Stomach (tissue), 9 donors: ENCODE results near the gene RALGAPB. TPM values are rescaled to one million over a fixed set of nuclear protein-coding genes. Genes with fewer than 3 reads are reported as not detected.

Experiments used
- DNase-seq, 2 donors: peaks; one replicate each; pipeline versions ENCODE4 v3.0.0 to v3.0.0-alpha.2; 2013 to 2019
- H3K27ac ChIP-seq, 5 donors: fragments of 200-600 bp in 4 of 5; sonication (generic) in 4 of 5; one replicate each; pipeline ENCODE4 v1.5.1; 2013 to 2019; ENCODE audit warnings: mild to moderate bottlenecking in 1 of 5, moderate library complexity in 1 of 5
- H3K27me3 ChIP-seq, 3 donors: fragments of 200-600 bp; sonication (generic); one replicate each; pipeline ENCODE4 v1.5.1; 2017 to 2019; ENCODE audit warnings: mixed run types in 1 of 3
- H3K36me3 ChIP-seq, 4 donors: fragments of 200-600 bp; sonication (generic); 1 replicate in 3 of 4; 2 replicates in 1 of 4; pipeline ENCODE4 v1.5.1; 2016 to 2019
- H3K4me1 ChIP-seq, 4 donors: fragments of 200-600 bp; sonication (generic); one replicate each; pipeline ENCODE4 v1.5.1; 2016 to 2019
- H3K4me3 ChIP-seq, 4 donors: fragments of 200-600 bp; sonication (generic) in 3 of 4; one replicate each; pipeline ENCODE4 v1.5.1; 2016 to 2019; ENCODE audit warnings: mild to moderate bottlenecking in 1 of 4
- H3K9me3 ChIP-seq, 4 donors: fragments of 200-600 bp; sonication (generic); one replicate each; pipeline ENCODE4 v1.5.1; 2016 to 2019
- EP300 ChIP-seq: sonication (generic); formaldehyde crosslinking; IDR thresholded peaks from one replicate; pipeline ENCODE4 v1.6.1; 2017; ENCODE audit warnings: antibody characterized with exemption
- POLR2A ChIP-seq, 4 donors: fragments of 450-650 bp; IDR thresholded peaks; one replicate each; pipeline ENCODE4 v1.6.1; 2016; ENCODE audit warnings: antibody characterized with exemption in 4 of 4, control low read depth in 2 of 4, mild to moderate bottlenecking in 1 of 4, moderate library complexity in 1 of 4
- POLR2AphosphoS5 ChIP-seq, 3 donors: sonication (generic); formaldehyde crosslinking; IDR thresholded peaks; one replicate each; pipeline ENCODE4 v1.6.1; 2016; ENCODE audit warnings: antibody characterized with exemption in 3 of 3
- WGBS, 5 donors: extraction: QIAGEN DNeasy Blood & Tissue Kit in 3 of 5; methylation state at CpG; one replicate each; pipeline versions ENCODE4 v1.1.5 to v1.1.7; 2013 to 2018; 5-methylcytosine and 5-hydroxymethylcytosine counted together
- intact Hi-C: fragments of 100-400 bp; cut with DNase I; formaldehyde crosslinking; loops from one replicate; pipeline ENCODE4 v1.15.1; 2023; ENCODE audit warnings: low total_unique reads
- polyA plus RNA-seq, 3 donors: library from polyadenylated mRNA; stranded (reverse); fragments of 200-250 nt; gene quantifications; one replicate each; pipeline ENCODE4 v1.2.3, GENCODE V29; 2013
- total RNA-seq, 5 donors: library from RNA; depleted of rRNA; stranded (reverse); fragments of >200 nt; gene quantifications; one replicate each; pipeline versions ENCODE4 v1.1.0 to v1.2.3, GENCODE V29; 2014 to 2016
- TF ChIP-seq, protein P1 (sequence below), 7 experiments: fragments of 450-650 bp in 4 of 7; fragments of 200-600 bp in 3 of 7; sonication (generic) in 3 of 7; IDR thresholded peaks; one replicate each; pipeline ENCODE4 v1.5.1; 2016 to 2019; ENCODE audit warnings: antibody characterized with exemption in 7 of 7, control low read depth in 2 of 7, mild to moderate bottlenecking in 1 of 7
- donor health status: healthy with polysubstance abuse.
- donor health status: Bipolar disorder and iron deficiency.
- donor health status: healthy.

RALGAPB gene
- total and polyA plus RNA-seq, 8 donors = 5.4 to 57.5 (median 36.5) TPM

GRCh38 chr20:38558596-38559360 is 86.1 kb downstream of the RALGAPB start:
- Histone ChIP-seq H3K27ac (no peak overlapping the region), H3K27me3 (no peaks in the 10 kb centered on the region), H3K4me3 (no peak overlapping the region), H3K36me3 (peaks cover 24 to 99% (median 97%) of the 10 kb centered on the region in 4 donors), H3K4me1 (no peaks in the 10 kb centered on the region), H3K9me3 (no peaks in the 10 kb centered on the region)
- DNase-seq = no peak
- intact Hi-C loops = no loop called here
- WGBS, 5 donors = 92 to 99% (median 95%) methylated on average over 3 of the region's 3 CpGs
- TF ChIP-seq POLR2A (IDR thresholded peaks at IDR 0.05) (no peak), EP300 (no peak), POLR2AphosphoS5 (IDR thresholded peaks at IDR 0.05) (no peak)
- TF ChIP-seq, protein P1, sequence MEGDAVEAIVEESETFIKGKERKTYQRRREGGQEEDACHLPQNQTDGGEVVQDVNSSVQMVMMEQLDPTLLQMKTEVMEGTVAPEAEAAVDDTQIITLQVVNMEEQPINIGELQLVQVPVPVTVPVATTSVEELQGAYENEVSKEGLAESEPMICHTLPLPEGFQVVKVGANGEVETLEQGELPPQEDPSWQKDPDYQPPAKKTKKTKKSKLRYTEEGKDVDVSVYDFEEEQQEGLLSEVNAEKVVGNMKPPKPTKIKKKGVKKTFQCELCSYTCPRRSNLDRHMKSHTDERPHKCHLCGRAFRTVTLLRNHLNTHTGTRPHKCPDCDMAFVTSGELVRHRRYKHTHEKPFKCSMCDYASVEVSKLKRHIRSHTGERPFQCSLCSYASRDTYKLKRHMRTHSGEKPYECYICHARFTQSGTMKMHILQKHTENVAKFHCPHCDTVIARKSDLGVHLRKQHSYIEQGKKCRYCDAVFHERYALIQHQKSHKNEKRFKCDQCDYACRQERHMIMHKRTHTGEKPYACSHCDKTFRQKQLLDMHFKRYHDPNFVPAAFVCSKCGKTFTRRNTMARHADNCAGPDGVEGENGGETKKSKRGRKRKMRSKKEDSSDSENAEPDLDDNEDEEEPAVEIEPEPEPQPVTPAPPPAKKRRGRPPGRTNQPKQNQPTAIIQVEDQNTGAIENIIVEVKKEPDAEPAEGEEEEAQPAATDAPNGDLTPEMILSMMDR (IDR thresholded peaks at IDR 0.05) = no peak

- Histone ChIP-seq H3K9me3 (no peaks in the 10 kb centered on the region), H3K27me3 (no peaks in the 10 kb centered on the region), H3K36me3 (peaks cover 15 to 98% (median 96%) of the 10 kb centered on the region in 4 donors), H3K4me1 (no peaks in the 10 kb centered on the region), H3K27ac (no peak overlapping the region), H3K4me3 (no peak overlapping the region)
- intact Hi-C loops = no loop called here
- TF ChIP-seq, protein P1 (IDR thresholded peaks at IDR 0.05) = no peak
- no peak for TF ChIP-seq EP300
- TF ChIP-seq POLR2A (IDR thresholded peaks at IDR 0.05) = no peak
- TF ChIP-seq POLR2AphosphoS5 (IDR thresholded peaks at IDR 0.05) = no peak
- WGBS, 5 donors = 94 to 98% (median 96%) methylated on average over 3 of the region's 3 CpGs
- DNase-seq = no peak
Measured at GRCh38 chr20:38559764-38560163, 87.1 kb downstream of the RALGAPB start.

DNA sequence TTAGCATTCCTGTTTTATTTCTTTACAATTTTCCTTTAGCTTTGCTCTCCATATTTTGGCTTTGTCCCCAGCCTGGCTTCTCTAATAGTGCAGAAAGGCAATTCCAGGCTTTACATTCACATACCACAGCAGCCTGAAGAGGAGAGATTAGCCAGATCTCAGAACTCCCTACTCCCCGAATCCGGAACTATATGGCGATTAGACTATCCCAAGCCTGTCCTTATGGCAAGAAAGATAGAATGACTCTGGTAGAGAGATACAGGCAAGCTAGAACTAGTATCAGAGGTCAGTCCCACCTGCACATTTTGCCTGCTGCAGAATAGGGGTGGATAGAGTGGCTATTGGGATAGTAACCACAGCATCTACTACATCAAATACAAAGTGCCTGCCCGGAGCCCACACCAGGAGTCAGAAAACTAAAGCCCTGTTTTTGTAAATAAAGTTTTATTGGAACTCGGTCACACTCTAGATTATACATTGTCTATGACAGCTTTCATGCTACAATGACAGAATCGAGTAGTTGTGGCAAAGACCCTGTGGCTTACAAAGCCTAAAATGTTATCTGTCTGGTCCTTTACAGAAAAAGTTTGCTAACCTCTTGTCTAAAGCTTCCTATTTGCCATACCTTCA is 91.3 kb downstream of the RALGAPB start:
- intact Hi-C loops = no loop called here
- no peaks in the 10 kb centered on the region for H3K4me1 ChIP-seq
- H3K36me3 ChIP-seq = peaks cover 18 to 98% (median 96%) of the 10 kb centered on the region in 4 donors
- no peak for DNase-seq
- WGBS, 5 donors = 95 to 98% (median 96%) methylated on average over 6 of the region's 6 CpGs
- TF ChIP-seq POLR2A (IDR thresholded peaks at IDR 0.05) (no peak), EP300 (no peak), POLR2AphosphoS5 (IDR thresholded peaks at IDR 0.05) (no peak)
- TF ChIP-seq, protein P1 (IDR thresholded peaks at IDR 0.05) = no peak
- no peak overlapping the region for H3K27ac ChIP-seq
- H3K4me3 ChIP-seq = no peak overlapping the region
- no peaks in the 10 kb centered on the region for H3K9me3 ChIP-seq
- no peaks in the 10 kb centered on the region for H3K27me3 ChIP-seq

- Histone ChIP-seq H3K4me3 (no peak overlapping the region), H3K27me3 (no peaks in the 10 kb centered on the region), H3K4me1 (no peaks in the 10 kb centered on the region), H3K36me3 (peaks cover 15 to 98% (median 96%) of the 10 kb centered on the region in 4 donors), H3K27ac (no peak overlapping the region), H3K9me3 (no peaks in the 10 kb centered on the region)
- intact Hi-C loops = no loop called here
- TF ChIP-seq POLR2A (IDR thresholded peaks at IDR 0.05) (no peak), POLR2AphosphoS5 (IDR thresholded peaks at IDR 0.05) (no peak)
- WGBS, 5 donors = 91 to 100% (median 97%) methylated on average over 1 of the region's 1 CpG
- no peak for DNase-seq
Measured at GRCh38 chr20:38564680-38565079, 92.0 kb downstream of the RALGAPB start.
